ENCODE data around the gene INO80B. TPM values are rescaled to one million over a fixed set of nuclear protein-coding genes. Genes with fewer than 3 reads are reported as not detected.
"Not testable (repeated sequence)": the region's sequence is repeated elsewhere in the genome, so short reads cannot be mapped to it uniquely, and the experiment has no call there.

The INO80B gene
- total RNA-seq, 2 donors from 2014 or later = 6.3 to 32.4 TPM

- peak; percentile 66 to 74 (median 71) for DNase-seq
- peaks cover 44% of the 10 kb centered on the region for H3K4me1 ChIP-seq
- H3K4me3 ChIP-seq = peak overlapping the region; percentile 17 to 39
- H3K27me3 ChIP-seq = no peaks in the 10 kb centered on the region
- peak overlapping the region; percentile 95 to 98 (median 96) for H3K27ac ChIP-seq
- 0% methylated on average over 22 to 34 of the region's 46 CpGs for WGBS, 2 donors
- H3K36me3 ChIP-seq (replicated peaks in 1 of 2; ENCODE audit: insufficient read depth in 1 of 2, low read depth in 2 of 2) = no peaks in the 10 kb centered on the region
- no peaks in the 10 kb centered on the region for H3K9me3 ChIP-seq
- ATAC-seq = peak; percentile 18
- intact Hi-C loops (cut with DNase I) = no loop called here
- peak in 2 of 3 donors; percentile 91 to 94 for TF ChIP-seq POLR2A (IDR thresholded peaks at IDR 0.05)
- no peak for TF ChIP-seq CTCF (IDR thresholded peaks at IDR 0.05)
These were observed 2.8 kb downstream of the INO80B start for GRCh38 chr2:74457549-74458131.

- no peaks in the 10 kb centered on the region for H3K27me3 ChIP-seq
- peak in 1 of 7 experiments; percentile 14 for TF ChIP-seq CTCF (IDR thresholded peaks at IDR 0.05)
- peak; percentile 75 to 89 (median 81) for TF ChIP-seq POLR2A (IDR thresholded peaks at IDR 0.05)
- intact Hi-C loops (cut with DNase I) = no loop called here
- DNase-seq (peak; percentile 100), ATAC-seq (peak; percentile 93)
- H3K27ac ChIP-seq = peak within 1 kb of the TSS; percentile 95 to 98 (median 96)
- H3K9me3 ChIP-seq = no peaks in the 10 kb centered on the region
- H3K36me3 ChIP-seq (replicated peaks in 1 of 2; ENCODE audit: insufficient read depth in 1 of 2, low read depth in 2 of 2) = no peaks in the 10 kb centered on the region
- peaks cover 49% of the 10 kb centered on the region for H3K4me1 ChIP-seq
- 0% methylated on average over 7 to 38 of the region's 38 CpGs for WGBS, 2 donors
- peak within 1 kb of the TSS; percentile 49 to 63 for H3K4me3 ChIP-seq
These were observed 3.4 kb downstream of the INO80B start, which contains the start of gene WBP1 for GRCh38 chr2:74458132-74458937. WBP1 (plus strand) TSS chr2:74458438; CDS start chr2:74458603, 165 bp downstream.

- Histone ChIP-seq H3K27ac (peak overlapping the region in 3 of 4 donors; percentile 60 to 96 (median 76)), H3K4me1 (peaks cover 53% of the 10 kb centered on the region), H3K4me3 (peak overlapping the region; percentile 49 to 63), H3K36me3 (replicated peaks in 1 of 2; ENCODE audit: insufficient read depth in 1 of 2, low read depth in 2 of 2) (no peaks in the 10 kb centered on the region), H3K9me3 (no peaks in the 10 kb centered on the region), H3K27me3 (no peaks in the 10 kb centered on the region)
- DNase-seq (no peak), ATAC-seq (no peak)
- intact Hi-C loops (cut with DNase I) = no loop called here
- TF ChIP-seq POLR2A (IDR thresholded peaks at IDR 0.05) (no peak), CTCF (IDR thresholded peaks at IDR 0.05) (no peak)
- 1 to 2% methylated on average over 9 to 10 of the region's 10 CpGs for WGBS, 2 donors
These were observed 4.1 kb downstream of the INO80B start for GRCh38 chr2:74458938-74459363.

GRCh38 chr2:74459503-74460118 lies 4.7 kb downstream of the INO80B start:
- H3K27me3 ChIP-seq = not testable (repeated sequence)

GRCh38 chr2:74460187-74460586 lies 5.3 kb downstream of the INO80B start:
- 62 to 86% methylated on average over 3 to 10 of the region's 10 CpGs for WGBS, 2 donors
- H3K9me3 ChIP-seq; H3K27me3 ChIP-seq; DNase-seq; H3K4me3 ChIP-seq; H3K36me3 ChIP-seq (replicated peaks in 1 of 2; ENCODE audit: insufficient read depth in 1 of 2, low read depth in 2 of 2); ATAC-seq; intact Hi-C loops (cut with DNase I); H3K27ac ChIP-seq: not testable (repeated sequence)
- peaks cover 52% of the 10 kb centered on the region for H3K4me1 ChIP-seq

More at GRCh38 chr2:74459503-74460118, 4.7 kb downstream of the INO80B start:
- H3K4me1 ChIP-seq = peaks cover 54% of the 10 kb centered on the region
- WGBS, 2 donors = 65 to 70% methylated on average over 12 of the region's 13 CpGs
- DNase-seq; intact Hi-C loops (cut with DNase I); ATAC-seq; H3K4me3 ChIP-seq; H3K36me3 ChIP-seq (replicated peaks in 1 of 2; ENCODE audit: insufficient read depth in 1 of 2, low read depth in 2 of 2); H3K27ac ChIP-seq; H3K9me3 ChIP-seq: not testable (repeated sequence)
- TF ChIP-seq POLR2A (IDR thresholded peaks at IDR 0.05) = peak in 2 of 3 donors; percentile 11 to 22
